Measurements from ENCODE around the gene DBN1.
"Not testable (repeated sequence)": the region's sequence is repeated elsewhere in the genome, so short reads cannot be mapped to it uniquely, and the experiment has no call there.

Gene DBN1

DNA sequence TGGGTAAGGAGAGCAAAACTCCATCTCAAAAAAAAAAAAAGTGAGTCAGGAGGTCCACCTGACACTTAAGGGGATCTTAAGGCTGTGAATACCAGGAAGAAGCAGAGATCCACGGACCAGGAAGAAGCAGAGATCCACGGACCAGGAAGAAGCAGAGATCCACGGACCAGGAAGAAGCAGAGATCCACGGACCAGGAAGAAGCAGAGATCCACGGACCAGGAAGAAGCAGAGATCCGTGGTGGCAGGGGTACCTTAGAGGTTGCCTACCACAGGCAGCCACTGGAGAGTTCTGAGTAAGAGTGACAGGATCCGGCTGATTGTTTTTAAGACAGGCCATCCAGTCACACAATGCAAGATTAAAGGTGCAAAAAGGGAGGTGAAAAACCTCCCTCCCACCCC, 53.0 kb downstream of the DBN1 start:
- not testable (repeated sequence) for H2AFZ ChIP-seq (ENCODE audit: insufficient read depth, low read length, poor library complexity); H3K4ac ChIP-seq (ENCODE audit: low read depth, low read length); H2AK5ac ChIP-seq (ENCODE audit: low read length); H2BK12ac ChIP-seq (ENCODE audit: low read length); H3K23ac ChIP-seq (ENCODE audit: low read length); H3K4me2 ChIP-seq (ENCODE audit: low read length); H3K27ac ChIP-seq (ENCODE audit: low read depth, low read length); H2BK120ac ChIP-seq (ENCODE audit: insufficient read depth, low read length, poor library complexity); H3K27me3 ChIP-seq (ENCODE audit: insufficient read depth, low read length); H4K12ac ChIP-seq (ENCODE audit: low read depth, low read length); H3K36me3 ChIP-seq (ENCODE audit: control insufficient read depth in 1 of 2, insufficient read depth in 2 of 2, low read length in 2 of 2); H3K79me1 ChIP-seq (ENCODE audit: low read length); H3K9me3 ChIP-seq (ENCODE audit: insufficient read depth, low read depth, low read length); H3K18ac ChIP-seq (ENCODE audit: low read length); H4K8ac ChIP-seq (ENCODE audit: low read depth, low read length); H3K4me1 ChIP-seq (ENCODE audit: control insufficient read depth in 1 of 2, insufficient read depth in 2 of 2, low read length in 2 of 2); H3K4me3 ChIP-seq (ENCODE audit: low read depth, low read length); DNase-seq; H3K79me2 ChIP-seq (ENCODE audit: control insufficient read depth, insufficient read depth, low read length, poor library complexity); H3K9ac ChIP-seq (ENCODE audit: low read length); H4K91ac ChIP-seq (ENCODE audit: low read depth, low read length); H2BK5ac ChIP-seq (ENCODE audit: low read depth, low read length, poor library complexity); H3K14ac ChIP-seq (ENCODE audit: low read length)
- WGBS (ENCODE audit: extremely low coverage, insufficient coverage, insufficient read length), result no CpG with 5 or more reads among the region's 7 CpGs

DNA sequence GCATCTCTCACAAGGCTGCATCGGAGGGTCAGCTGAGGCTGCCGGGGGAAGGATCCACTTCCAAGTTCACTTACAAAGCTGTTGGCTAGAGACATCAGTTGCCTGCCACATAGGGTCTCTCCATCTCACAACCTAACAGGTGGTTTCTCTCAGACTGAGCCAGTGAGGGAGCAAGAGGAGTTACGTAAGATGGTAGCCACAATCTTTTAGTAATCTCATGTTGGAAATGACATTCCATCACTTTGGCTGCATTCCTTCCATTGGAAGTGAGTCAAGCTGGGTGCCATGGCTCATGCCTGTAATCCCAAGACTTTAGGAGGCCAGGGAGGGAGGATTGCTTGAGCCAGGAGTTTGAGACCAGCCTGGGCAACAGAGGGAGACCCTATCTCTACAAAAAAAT, 54.4 kb downstream of the DBN1 start:
- Histone ChIP-seq H2BK5ac (ENCODE audit: low read depth, low read length, poor library complexity) (no peak overlapping the region), H3K79me1 (ENCODE audit: low read length) (no peaks in the 10 kb centered on the region), H3K4ac (ENCODE audit: low read depth, low read length) (no peak overlapping the region), H3K18ac (ENCODE audit: low read length) (no peak overlapping the region), H3K4me3 (ENCODE audit: low read depth, low read length) (no peak overlapping the region), H4K91ac (ENCODE audit: low read depth, low read length) (no peak overlapping the region), H3K27ac (ENCODE audit: low read depth, low read length) (no peak overlapping the region), H3K27me3 (ENCODE audit: insufficient read depth, low read length) (no peaks in the 10 kb centered on the region), H2AK5ac (ENCODE audit: low read length) (no peak overlapping the region), H3K9me3 (ENCODE audit: insufficient read depth, low read depth, low read length) (no peaks in the 10 kb centered on the region), H3K23ac (ENCODE audit: low read length) (no peak overlapping the region), H4K12ac (ENCODE audit: low read depth, low read length) (no peak overlapping the region), H3K4me2 (ENCODE audit: low read length) (no peak overlapping the region), H2BK120ac (ENCODE audit: insufficient read depth, low read length, poor library complexity) (no peak overlapping the region), H2AFZ (ENCODE audit: insufficient read depth, low read length, poor library complexity) (no peak overlapping the region), H2BK12ac (ENCODE audit: low read length) (no peak overlapping the region), H3K36me3 (ENCODE audit: control insufficient read depth in 1 of 2, insufficient read depth in 2 of 2, low read length in 2 of 2) (no peaks in the 10 kb centered on the region), H3K79me2 (ENCODE audit: control insufficient read depth, insufficient read depth, low read length, poor library complexity) (no peaks in the 10 kb centered on the region), H3K4me1 (ENCODE audit: control insufficient read depth in 1 of 2, insufficient read depth in 2 of 2, low read length in 2 of 2) (no peaks in the 10 kb centered on the region), H3K9ac (ENCODE audit: low read length) (no peak overlapping the region), H4K8ac (ENCODE audit: low read depth, low read length) (no peak overlapping the region), H3K14ac (ENCODE audit: low read length) (no peak overlapping the region)
- DNase-seq, result peak; percentile 52 to 91
- no CpG with 5 or more reads among the region's 3 CpGs for WGBS (ENCODE audit: extremely low coverage, insufficient coverage, insufficient read length)

DNA sequence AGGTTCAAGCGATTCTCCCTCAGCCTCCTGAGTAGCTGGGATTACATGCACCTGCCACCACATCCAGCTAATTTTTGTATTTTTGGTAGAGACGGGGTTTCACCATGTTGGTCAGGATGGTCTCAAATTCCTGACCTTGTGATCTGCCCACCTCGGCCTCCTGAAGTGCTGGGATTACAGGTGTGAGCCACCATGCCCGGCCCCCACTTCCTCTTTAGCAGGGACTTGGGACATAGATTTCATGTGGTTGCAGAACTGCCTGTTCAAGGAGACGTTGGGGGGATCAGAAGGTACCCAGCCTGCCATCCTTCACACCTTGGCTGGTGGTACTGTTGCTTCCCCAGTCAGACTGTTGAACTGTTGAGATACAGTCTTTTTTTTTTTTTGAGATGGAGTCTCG, 56.4 kb downstream of the DBN1 start:
- not testable (repeated sequence) for H3K27ac ChIP-seq (ENCODE audit: low read depth, low read length); H4K8ac ChIP-seq (ENCODE audit: low read depth, low read length); H2BK12ac ChIP-seq (ENCODE audit: low read length); H3K23ac ChIP-seq (ENCODE audit: low read length); H3K4me1 ChIP-seq (ENCODE audit: control insufficient read depth in 1 of 2, insufficient read depth in 2 of 2, low read length in 2 of 2); H3K18ac ChIP-seq (ENCODE audit: low read length); H3K36me3 ChIP-seq (ENCODE audit: control insufficient read depth in 1 of 2, insufficient read depth in 2 of 2, low read length in 2 of 2); DNase-seq; H3K4me3 ChIP-seq (ENCODE audit: low read depth, low read length); H2BK120ac ChIP-seq (ENCODE audit: insufficient read depth, low read length, poor library complexity); H3K14ac ChIP-seq (ENCODE audit: low read length); H3K79me2 ChIP-seq (ENCODE audit: control insufficient read depth, insufficient read depth, low read length, poor library complexity); H3K27me3 ChIP-seq (ENCODE audit: insufficient read depth, low read length); H3K79me1 ChIP-seq (ENCODE audit: low read length); H3K9ac ChIP-seq (ENCODE audit: low read length); H4K12ac ChIP-seq (ENCODE audit: low read depth, low read length); H2AK5ac ChIP-seq (ENCODE audit: low read length); H3K4ac ChIP-seq (ENCODE audit: low read depth, low read length); H3K4me2 ChIP-seq (ENCODE audit: low read length); H4K91ac ChIP-seq (ENCODE audit: low read depth, low read length); H2AFZ ChIP-seq (ENCODE audit: insufficient read depth, low read length, poor library complexity); H2BK5ac ChIP-seq (ENCODE audit: low read depth, low read length, poor library complexity); H3K9me3 ChIP-seq (ENCODE audit: insufficient read depth, low read depth, low read length)
- WGBS (ENCODE audit: extremely low coverage, insufficient coverage, insufficient read length), result no CpG with 5 or more reads among the region's 6 CpGs

DNA sequence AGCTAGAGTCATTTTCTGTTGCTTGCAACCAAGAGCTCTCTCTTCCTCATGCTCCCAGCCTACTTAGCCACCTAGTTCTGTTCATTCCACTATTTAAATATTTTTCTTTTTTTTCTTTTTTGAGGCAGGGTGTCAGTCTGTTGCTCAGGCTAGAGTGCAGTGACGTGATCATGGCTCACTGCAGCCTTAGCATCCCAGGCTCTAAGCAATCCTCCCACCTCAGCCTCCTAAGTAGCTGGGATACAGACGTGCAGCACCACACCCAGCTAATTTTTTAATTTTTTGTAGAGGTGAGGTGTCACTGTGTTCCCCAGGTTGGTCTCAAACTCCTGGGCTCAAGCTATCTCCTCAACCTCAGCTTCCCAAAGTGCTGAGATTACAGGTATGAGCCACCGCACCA, 59.0 kb downstream of the DBN1 start:
- Histone ChIP-seq H2BK12ac (ENCODE audit: low read length) (no peak overlapping the region), H2AFZ (ENCODE audit: insufficient read depth, low read length, poor library complexity) (no peak overlapping the region), H3K9ac (ENCODE audit: low read length) (no peak overlapping the region), H3K36me3 (ENCODE audit: control insufficient read depth in 1 of 2, insufficient read depth in 2 of 2, low read length in 2 of 2) (no peaks in the 10 kb centered on the region), H4K8ac (ENCODE audit: low read depth, low read length) (no peak overlapping the region), H3K4ac (ENCODE audit: low read depth, low read length) (no peak overlapping the region), H3K4me1 (ENCODE audit: control insufficient read depth in 1 of 2, insufficient read depth in 2 of 2, low read length in 2 of 2) (no peaks in the 10 kb centered on the region), H3K4me3 (ENCODE audit: low read depth, low read length) (no peak overlapping the region), H2BK5ac (ENCODE audit: low read depth, low read length, poor library complexity) (no peak overlapping the region), H2AK5ac (ENCODE audit: low read length) (no peak overlapping the region), H3K27me3 (ENCODE audit: insufficient read depth, low read length) (no peaks in the 10 kb centered on the region), H3K27ac (ENCODE audit: low read depth, low read length) (no peak overlapping the region), H2BK120ac (ENCODE audit: insufficient read depth, low read length, poor library complexity) (no peak overlapping the region), H3K23ac (ENCODE audit: low read length) (no peak overlapping the region), H3K9me3 (ENCODE audit: insufficient read depth, low read depth, low read length) (no peaks in the 10 kb centered on the region), H4K91ac (ENCODE audit: low read depth, low read length) (no peak overlapping the region), H3K4me2 (ENCODE audit: low read length) (no peak overlapping the region), H3K79me1 (ENCODE audit: low read length) (no peaks in the 10 kb centered on the region), H3K79me2 (ENCODE audit: control insufficient read depth, insufficient read depth, low read length, poor library complexity) (no peaks in the 10 kb centered on the region), H3K18ac (ENCODE audit: low read length) (no peak overlapping the region), H4K12ac (ENCODE audit: low read depth, low read length) (no peak overlapping the region), H3K14ac (ENCODE audit: low read length) (no peak overlapping the region)
- WGBS (ENCODE audit: extremely low coverage, insufficient coverage, insufficient read length), result no CpG with 5 or more reads among the region's 3 CpGs
- no peak for DNase-seq
